GM23338 (cell line): ENCODE data around the gene CMPK1.

ENCODE experiments used
- CREB1 ChIP-seq: fragments of 250-450 bp; sonication (Bioruptor Pico); IDR thresholded peaks from 2 replicates; pipeline ENCODE4 v1.5.0; 2020; ENCODE audit warnings: low read depth, mild to moderate bottlenecking, moderate library complexity
- CTCF ChIP-seq, 2 experiments: fragments of 200-600 bp in 1 of 2; sonication (generic) in 1 of 2; conservative IDR thresholded peaks; 2 replicates each; pipeline versions ENCODE4 v1.5.1 to v1.6.1; 2016 to 2017; ENCODE audit warnings: antibody characterized with exemption in 2 of 2, low read depth in 2 of 2, mild to moderate bottlenecking in 2 of 2, moderate library complexity in 1 of 2
- ETS1 ChIP-seq: IDR thresholded peaks from 2 replicates; pipeline ENCODE4 v1.6.1; 2016; ENCODE audit warnings: antibody characterized with exemption
- EZH2 ChIP-seq: fragments of 200-600 bp; sonication (generic); IDR thresholded peaks from one replicate; pipeline ENCODE4 v1.8.0; 2017; ENCODE audit warnings: antibody characterized with exemption, mild to moderate bottlenecking, low read depth; ENCODE audit not compliant: unreplicated experiment
- EZH2phosphoT487 ChIP-seq: fragments of 200-600 bp; sonication (generic); IDR thresholded peaks from one replicate; pipeline ENCODE4 v1.8.1; 2018; ENCODE audit warnings: antibody characterized with exemption; ENCODE audit not compliant: unreplicated experiment
- JUNB ChIP-seq: IDR thresholded peaks from one replicate; pipeline ENCODE4 v1.6.1; 2016; ENCODE audit warnings: antibody characterized with exemption; ENCODE audit not compliant: unreplicated experiment
- NANOG ChIP-seq: IDR thresholded peaks from 2 replicates; pipeline ENCODE4 v1.6.1; 2016; ENCODE audit warnings: antibody characterized with exemption, borderline replicate concordance
- POLR2AphosphoS5 ChIP-seq: IDR thresholded peaks from 2 replicates; pipeline ENCODE4 v1.6.1; 2016; ENCODE audit warnings: antibody characterized with exemption, low read depth
- REST ChIP-seq: IDR thresholded peaks from one replicate; pipeline ENCODE4 v1.6.1; 2018; ENCODE audit warnings: antibody characterized with exemption; ENCODE audit not compliant: unreplicated experiment
- STAT1 ChIP-seq: IDR thresholded peaks from one replicate; pipeline ENCODE4 v1.6.1; 2016; ENCODE audit warnings: antibody characterized with exemption; ENCODE audit not compliant: unreplicated experiment
- ZNF114 ChIP-seq: fragments of 250-450 bp; sonication (Bioruptor Pico); IDR thresholded peaks from 2 replicates; pipeline ENCODE4 v1.5.0; 2020; ENCODE audit warnings: mild to moderate bottlenecking, moderate library complexity
- ZNF331 ChIP-seq: fragments of 250-450 bp; sonication (Bioruptor Pico); IDR thresholded peaks from 2 replicates; pipeline ENCODE4 v1.5.0; 2020; ENCODE audit warnings: low read depth, mild to moderate bottlenecking, moderate library complexity

- TF ChIP-seq CTCF (conservative IDR thresholded peaks at IDR 0.05; ENCODE audit: low read depth in 2 of 2) (no peak), REST (no peak), EZH2phosphoT487 (no peak), EZH2 (no peak), POLR2AphosphoS5 (no peak), ETS1 (no peak), JUNB (no peak), NANOG (no peak), ZNF114 (no peak), ZNF331 (no peak), CREB1 (CRISPR knock-in tag) (no peak), STAT1 (no peak)
Measured at GRCh38 chr1:47317841-47318240, 15.7 kb upstream of the CMPK1 start.
